ENCODE data around the gene SOX21.

The SOX21 gene

DNA sequence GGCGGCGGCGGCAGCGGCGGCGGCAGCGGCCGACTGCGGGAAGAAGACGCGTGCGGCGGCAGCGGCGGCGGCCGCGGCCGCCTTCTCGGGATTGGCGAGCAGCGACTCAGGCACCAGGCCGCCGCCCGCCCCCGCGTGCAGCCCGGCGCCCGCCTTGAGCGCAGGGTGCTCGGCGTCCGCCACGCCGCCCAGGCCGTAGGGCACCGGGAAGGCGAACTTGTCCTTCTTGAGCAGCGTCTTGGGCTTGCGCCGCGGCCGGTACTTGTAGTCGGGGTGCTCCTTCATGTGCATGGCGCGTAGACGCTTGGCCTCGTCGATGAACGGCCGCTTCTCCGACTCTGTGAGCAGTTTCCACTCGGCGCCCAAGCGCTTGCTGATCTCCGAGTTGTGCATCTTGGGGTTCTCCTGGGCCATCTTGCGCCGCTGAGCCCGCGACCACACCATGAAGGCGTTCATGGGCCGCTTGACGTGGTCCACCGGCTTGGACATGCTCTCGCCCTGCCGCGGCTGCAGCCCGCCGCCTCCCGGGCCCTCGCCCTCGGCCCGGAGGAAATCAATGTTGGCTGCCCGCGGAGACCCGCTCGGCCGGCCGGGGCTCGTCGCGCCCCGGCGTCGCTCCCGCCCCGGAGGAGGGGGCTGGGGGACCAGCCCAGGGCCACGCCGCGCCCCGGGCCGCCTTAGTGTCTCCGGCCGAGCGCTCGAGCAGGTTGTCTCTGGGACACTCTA lies 621 bp downstream of the SOX21 start:
- H3K9ac ChIP-seq (ENCODE audit: low read depth, low read length, poor library complexity): peak overlapping the region; percentile 98
- peaks cover 6% of the 10 kb centered on the region in 2 donors for H3K4me1 ChIP-seq (ENCODE audit: control insufficient read depth in 2 of 2, insufficient read depth in 1 of 2, low read depth in 1 of 2, low read length in 2 of 2)
- H3K18ac ChIP-seq (ENCODE audit: low read length): peak overlapping the region; percentile 98
- peak overlapping the region; percentile 39 for H2BK15ac ChIP-seq (ENCODE audit: low read length)
- no peak overlapping the region for H4K8ac ChIP-seq (ENCODE audit: low read depth, low read length)
- H3K27ac ChIP-seq (replicated peaks; ENCODE audit: low read length): peak overlapping the region; percentile 76
- peaks cover 4% of the 10 kb centered on the region for H3K79me1 ChIP-seq (ENCODE audit: low read depth, low read length)
- peak overlapping the region; percentile 79 to 99 for H3K4me3 ChIP-seq (ENCODE audit: low read length in 2 of 2)
- H3K27me3 ChIP-seq (ENCODE audit: control insufficient read depth in 3 of 3, insufficient read depth in 3 of 3, low read depth in 1 of 3, low read length in 3 of 3): no peaks in the 10 kb centered on the region
- no peaks in the 10 kb centered on the region for H3K9me3 ChIP-seq (replicated peaks in 1 of 2; ENCODE audit: control insufficient read depth in 2 of 2, insufficient read depth in 1 of 2, low read depth in 1 of 2, low read length in 2 of 2)
- H3K14ac ChIP-seq (ENCODE audit: low read length): peak overlapping the region; percentile 47
- peak overlapping the region; percentile 56 for H2BK120ac ChIP-seq (ENCODE audit: low read depth, low read length)
- no peak for DNase-seq (ENCODE audit: low spot score)
- peak overlapping the region; percentile 79 for H3K4ac ChIP-seq (ENCODE audit: low read length)
- H2AK5ac ChIP-seq (ENCODE audit: low read depth, low read length): peak overlapping the region; percentile 54
- peaks cover 4 to 35% of the 10 kb centered on the region in 2 donors for H3K36me3 ChIP-seq (replicated peaks in 1 of 2; ENCODE audit: control insufficient read depth in 2 of 2, insufficient read depth in 2 of 2, low read length in 2 of 2)
- no CpG with 5 or more reads among the region's 97 CpGs for WGBS, 2 donors (ENCODE audit: extremely low coverage in 2 of 2, insufficient read length in 2 of 2, insufficient replicate concordance in 1 of 2)
- peak overlapping the region; percentile 89 for H2BK5ac ChIP-seq (ENCODE audit: low read length)
- H3K4me2 ChIP-seq (ENCODE audit: insufficient read depth, low read length, poor library complexity, severe bottlenecking): peak overlapping the region; percentile 30
- H2BK12ac ChIP-seq (ENCODE audit: low read length): peak overlapping the region; percentile 93
- no peak overlapping the region for H2AFZ ChIP-seq (ENCODE audit: low read length)
- peak overlapping the region; percentile 76 for H3K23ac ChIP-seq (ENCODE audit: low read depth, low read length, poor library complexity)
- no peak overlapping the region for H4K91ac ChIP-seq (ENCODE audit: low read depth, low read length, poor library complexity)

- Histone ChIP-seq H3K4ac (ENCODE audit: low read length) (no peak overlapping the region), H2BK15ac (ENCODE audit: low read length) (peak overlapping the region; percentile 39), H3K9me3 (replicated peaks in 1 of 2; ENCODE audit: control insufficient read depth in 2 of 2, insufficient read depth in 1 of 2, low read depth in 1 of 2, low read length in 2 of 2) (no peaks in the 10 kb centered on the region), H3K18ac (ENCODE audit: low read length) (peak overlapping the region; percentile 98), H3K23ac (ENCODE audit: low read depth, low read length, poor library complexity) (no peak overlapping the region), H3K27ac (replicated peaks; ENCODE audit: low read length) (peak overlapping the region; percentile 76), H2BK120ac (ENCODE audit: low read depth, low read length) (peak overlapping the region; percentile 56), H3K27me3 (ENCODE audit: control insufficient read depth in 3 of 3, insufficient read depth in 3 of 3, low read depth in 1 of 3, low read length in 3 of 3) (no peaks in the 10 kb centered on the region), H3K4me1 (ENCODE audit: control insufficient read depth in 2 of 2, insufficient read depth in 1 of 2, low read depth in 1 of 2, low read length in 2 of 2) (peaks cover 1 to 8% of the 10 kb centered on the region in 2 donors), H3K4me3 (ENCODE audit: low read length in 2 of 2) (peak overlapping the region; percentile 79 to 99), H2BK12ac (ENCODE audit: low read length) (no peak overlapping the region), H3K36me3 (replicated peaks in 1 of 2; ENCODE audit: control insufficient read depth in 2 of 2, insufficient read depth in 2 of 2, low read length in 2 of 2) (peaks cover 3 to 35% of the 10 kb centered on the region in 2 donors), H3K14ac (ENCODE audit: low read length) (peak overlapping the region; percentile 42), H2BK5ac (ENCODE audit: low read length) (peak overlapping the region; percentile 89), H2AK5ac (ENCODE audit: low read depth, low read length) (peak overlapping the region; percentile 54), H4K8ac (ENCODE audit: low read depth, low read length) (no peak overlapping the region), H3K9ac (ENCODE audit: low read depth, low read length, poor library complexity) (peak overlapping the region; percentile 98), H3K4me2 (ENCODE audit: insufficient read depth, low read length, poor library complexity, severe bottlenecking) (peak overlapping the region; percentile 37), H3K79me1 (ENCODE audit: low read depth, low read length) (peaks cover 4% of the 10 kb centered on the region), H2AFZ (ENCODE audit: low read length) (no peak overlapping the region), H4K91ac (ENCODE audit: low read depth, low read length, poor library complexity) (no peak overlapping the region)
- no CpG with 5 or more reads among the region's 81 CpGs for WGBS, 2 donors (ENCODE audit: extremely low coverage in 2 of 2, insufficient read length in 2 of 2, insufficient replicate concordance in 1 of 2)
- DNase-seq (ENCODE audit: low spot score): no peak
These were observed 1.3 kb downstream of the SOX21 start for GRCh38 chr13:94710881-94711560.

DNA sequence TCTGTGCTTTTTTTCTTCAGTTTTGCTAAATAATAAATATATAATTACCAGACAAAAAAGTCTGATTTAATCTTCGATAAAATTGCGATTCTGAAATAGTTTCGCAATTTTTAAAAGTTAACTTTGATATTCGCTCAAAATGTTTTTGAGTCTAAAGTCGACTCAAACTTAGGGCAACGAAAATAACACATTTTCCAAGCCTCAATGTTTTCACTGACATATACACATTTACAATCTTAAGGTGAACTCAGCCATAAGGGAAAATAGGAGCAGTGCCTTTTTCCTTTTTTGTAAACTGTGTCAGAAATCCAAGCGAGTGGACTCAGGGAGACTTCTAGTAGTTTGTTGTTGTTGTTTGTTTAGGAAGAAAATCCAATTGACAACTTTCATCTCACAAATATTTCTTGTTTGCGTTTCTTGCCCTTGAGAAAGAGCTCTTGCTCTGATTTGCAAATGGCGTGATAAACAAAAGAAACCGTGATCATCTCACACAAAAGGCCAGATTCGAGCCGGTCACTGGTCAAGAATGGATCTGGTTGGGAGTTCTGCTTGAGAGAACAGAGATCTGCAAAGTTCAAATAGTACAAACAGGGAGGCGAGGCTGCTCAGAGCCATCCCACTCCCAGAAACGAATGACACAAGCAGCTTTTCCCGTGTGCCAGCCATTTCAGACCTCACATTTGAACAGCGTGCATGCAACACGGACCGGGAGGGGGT lies 2.1 kb downstream of the SOX21 start:
- no peak overlapping the region for H3K4ac ChIP-seq (ENCODE audit: low read length)
- peaks cover 8 to 10% of the 10 kb centered on the region in 2 donors for H3K4me1 ChIP-seq (ENCODE audit: control insufficient read depth in 2 of 2, insufficient read depth in 1 of 2, low read depth in 1 of 2, low read length in 2 of 2)
- WGBS, 2 donors (ENCODE audit: extremely low coverage in 2 of 2, insufficient read length in 2 of 2, insufficient replicate concordance in 1 of 2): no CpG with 5 or more reads among the region's 18 CpGs
- no peak for DNase-seq (ENCODE audit: low spot score)
- H3K4me2 ChIP-seq (ENCODE audit: insufficient read depth, low read length, poor library complexity, severe bottlenecking): no peak overlapping the region
- no peak overlapping the region for H2BK120ac ChIP-seq (ENCODE audit: low read depth, low read length)
- H2BK5ac ChIP-seq (ENCODE audit: low read length): peak overlapping the region; percentile 89
- H3K27ac ChIP-seq (replicated peaks; ENCODE audit: low read length): peak overlapping the region; percentile 76
- no peak overlapping the region for H2BK15ac ChIP-seq (ENCODE audit: low read length)
- H4K91ac ChIP-seq (ENCODE audit: low read depth, low read length, poor library complexity): no peak overlapping the region
- H3K9me3 ChIP-seq (replicated peaks in 1 of 2; ENCODE audit: control insufficient read depth in 2 of 2, insufficient read depth in 1 of 2, low read depth in 1 of 2, low read length in 2 of 2): peaks cover 0 to 6% of the 10 kb centered on the region in 2 donors
- H3K14ac ChIP-seq (ENCODE audit: low read length): no peak overlapping the region
- no peak overlapping the region for H2AFZ ChIP-seq (ENCODE audit: low read length)
- no peak overlapping the region for H3K23ac ChIP-seq (ENCODE audit: low read depth, low read length, poor library complexity)
- peak overlapping the region; percentile 79 to 99 for H3K4me3 ChIP-seq (ENCODE audit: low read length in 2 of 2)
- H3K79me1 ChIP-seq (ENCODE audit: low read depth, low read length): peaks cover 6% of the 10 kb centered on the region
- H3K9ac ChIP-seq (ENCODE audit: low read depth, low read length, poor library complexity): peak overlapping the region; percentile 78
- no peak overlapping the region for H2BK12ac ChIP-seq (ENCODE audit: low read length)
- no peak overlapping the region for H2AK5ac ChIP-seq (ENCODE audit: low read depth, low read length)
- no peaks in the 10 kb centered on the region for H3K27me3 ChIP-seq (ENCODE audit: control insufficient read depth in 3 of 3, insufficient read depth in 3 of 3, low read depth in 1 of 3, low read length in 3 of 3)
- H3K36me3 ChIP-seq (replicated peaks in 1 of 2; ENCODE audit: control insufficient read depth in 2 of 2, insufficient read depth in 2 of 2, low read length in 2 of 2): peaks cover 3 to 40% of the 10 kb centered on the region in 2 donors
- H4K8ac ChIP-seq (ENCODE audit: low read depth, low read length): no peak overlapping the region
- H3K18ac ChIP-seq (ENCODE audit: low read length): no peak overlapping the region

All from neuronal stem cell (in vitro differentiated cells).